Stomach (tissue), 4 donors: ENCODE measurements around the gene RIMKLB.

Experiments
- EP300 ChIP-seq: sonication (generic); formaldehyde crosslinking; IDR thresholded peaks from one replicate; pipeline ENCODE4 v1.6.1; 2017; ENCODE audit warnings: antibody characterized with exemption
- POLR2A ChIP-seq, 4 donors: fragments of 450-650 bp; IDR thresholded peaks; one replicate each; pipeline ENCODE4 v1.6.1; 2016; ENCODE audit warnings: antibody characterized with exemption in 4 of 4, control low read depth in 2 of 4, mild to moderate bottlenecking in 1 of 4, moderate library complexity in 1 of 4
- POLR2AphosphoS5 ChIP-seq, 3 donors: sonication (generic); formaldehyde crosslinking; IDR thresholded peaks; one replicate each; pipeline ENCODE4 v1.6.1; 2016; ENCODE audit warnings: antibody characterized with exemption in 3 of 3
- TF ChIP-seq, protein P1 (sequence below), 7 experiments: fragments of 450-650 bp in 4 of 7; fragments of 200-600 bp in 3 of 7; sonication (generic) in 3 of 7; IDR thresholded peaks; one replicate each; pipeline ENCODE4 v1.5.1; 2016 to 2019; ENCODE audit warnings: antibody characterized with exemption in 7 of 7, control low read depth in 2 of 7, mild to moderate bottlenecking in 1 of 7

DNA sequence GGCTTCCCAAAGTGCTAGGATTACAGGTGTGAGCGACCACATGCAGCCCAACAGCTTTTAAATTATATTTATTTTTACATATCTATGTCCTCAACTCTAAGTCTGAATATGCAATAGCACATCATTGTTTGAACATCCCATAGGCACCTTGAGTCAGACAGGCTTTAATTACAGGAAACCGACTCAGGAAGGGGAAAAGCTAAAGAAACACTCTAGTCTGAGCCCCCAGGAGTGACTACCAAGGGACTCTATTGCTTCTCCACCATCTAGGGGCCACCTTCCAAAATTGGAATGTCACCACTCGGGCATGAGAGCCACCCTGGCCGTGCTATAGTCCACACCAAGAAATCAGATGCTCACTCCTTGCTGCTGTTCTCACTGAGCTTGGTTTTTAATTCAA lies 21.1 kb upstream of the RIMKLB start:
- TF ChIP-seq, protein P1, sequence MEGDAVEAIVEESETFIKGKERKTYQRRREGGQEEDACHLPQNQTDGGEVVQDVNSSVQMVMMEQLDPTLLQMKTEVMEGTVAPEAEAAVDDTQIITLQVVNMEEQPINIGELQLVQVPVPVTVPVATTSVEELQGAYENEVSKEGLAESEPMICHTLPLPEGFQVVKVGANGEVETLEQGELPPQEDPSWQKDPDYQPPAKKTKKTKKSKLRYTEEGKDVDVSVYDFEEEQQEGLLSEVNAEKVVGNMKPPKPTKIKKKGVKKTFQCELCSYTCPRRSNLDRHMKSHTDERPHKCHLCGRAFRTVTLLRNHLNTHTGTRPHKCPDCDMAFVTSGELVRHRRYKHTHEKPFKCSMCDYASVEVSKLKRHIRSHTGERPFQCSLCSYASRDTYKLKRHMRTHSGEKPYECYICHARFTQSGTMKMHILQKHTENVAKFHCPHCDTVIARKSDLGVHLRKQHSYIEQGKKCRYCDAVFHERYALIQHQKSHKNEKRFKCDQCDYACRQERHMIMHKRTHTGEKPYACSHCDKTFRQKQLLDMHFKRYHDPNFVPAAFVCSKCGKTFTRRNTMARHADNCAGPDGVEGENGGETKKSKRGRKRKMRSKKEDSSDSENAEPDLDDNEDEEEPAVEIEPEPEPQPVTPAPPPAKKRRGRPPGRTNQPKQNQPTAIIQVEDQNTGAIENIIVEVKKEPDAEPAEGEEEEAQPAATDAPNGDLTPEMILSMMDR (IDR thresholded peaks at IDR 0.05), result no peak
- no peak for TF ChIP-seq POLR2A (IDR thresholded peaks at IDR 0.05)
- no peak for TF ChIP-seq EP300
- no peak for TF ChIP-seq POLR2AphosphoS5 (IDR thresholded peaks at IDR 0.05)
